PFSK-1 (cell line): Measurements from ENCODE around the gene PRSS3.

Source experiments
- POLR2AphosphoS5 ChIP-seq: IDR thresholded peaks from 2 replicates; pipeline ENCODE4 v1.6.1; 2012; ENCODE audit warnings: low read depth, mild to moderate bottlenecking, control low read depth, low read length, moderate library complexity
- TAF1 ChIP-seq: IDR thresholded peaks from 2 replicates; pipeline ENCODE4 v1.6.1; 2012; ENCODE audit warnings: low read length, control low read depth, borderline replicate concordance; ENCODE audit not compliant: insufficient read depth

GRCh38 chr9:33787839-33788238 lies 7.5 kb upstream of the PRSS3 start:
- TF ChIP-seq TAF1 (no peak), POLR2AphosphoS5 (no peak)
